IMR-90 (cell line): ENCODE measurements around the gene SSR4. TPM values are rescaled to one million over a fixed set of nuclear protein-coding genes. Genes with fewer than 3 reads are reported as not detected.
A peak's percentile ranks its signal among the peaks of the same experiment; 100 is the strongest.

Experiments
- ATAC-seq: fragments of 200-7000 bp; cut with Tn5 transposase; 2 replicates; pipeline ENCODE4 v1.9.1; 2020; ENCODE audit warnings: low read depth, mild to moderate bottlenecking, moderate library complexity
- BruUV-seq: library from RNA; stranded (reverse); fragments of 400-500 nt; replicated peaks from 2 replicates; lab custom pipeline; 2021; lab: Mats Ljungman, UMichigan
- CTCF ChIA-PET: fragments of 300-600 bp; formaldehyde crosslinking; extraction: SDS; loops from one replicate; lab custom pipeline; 2021; ENCODE audit warnings: antibody characterized with exemption; lab: Yijun Ruan, JAX
- POLR2A ChIA-PET: fragments of 300-600 bp; sonication (Branson Sonifier 250); formaldehyde crosslinking; loops from one replicate; lab custom pipeline; 2022; ENCODE audit warnings: antibody characterized with exemption; ENCODE audit not compliant: unreplicated experiment; lab: Charles Lee
- DNase-seq: peaks from one replicate; pipeline ENCODE4 v3.0.0; 2013
- H2AFZ ChIP-seq: replicated peaks from 2 replicates; pipeline ENCODE3; 2013; ENCODE audit warnings: low read length, mild to moderate bottlenecking; ENCODE audit not compliant: poor library complexity
- H2AK5ac ChIP-seq: 2 replicates; pipeline ENCODE4 v1.6.1; 2013; ENCODE audit warnings: low read depth, low read length, inconsistent platforms
- H2AK9ac ChIP-seq: replicated peaks from 2 replicates; pipeline ENCODE3; 2013; ENCODE audit warnings: mild to moderate bottlenecking, low read depth, low read length, moderate library complexity; ENCODE audit not compliant: poor library complexity
- H2BK120ac ChIP-seq: 2 replicates; pipeline ENCODE4 v1.6.1; 2013; ENCODE audit warnings: low read depth, low read length, inconsistent platforms
- H2BK15ac ChIP-seq: 3 replicates; pipeline ENCODE4 v1.6.1; 2013; ENCODE audit warnings: low read depth, low read length, inconsistent platforms
- H2BK20ac ChIP-seq: 2 replicates; pipeline ENCODE4 v1.6.1; 2013; ENCODE audit warnings: low read depth, mild to moderate bottlenecking, inconsistent platforms, low read length, moderate library complexity
- H2BK5ac ChIP-seq: 2 replicates; pipeline ENCODE4 v1.6.1; 2013; ENCODE audit warnings: mild to moderate bottlenecking, low read depth, low read length, inconsistent platforms; ENCODE audit not compliant: poor library complexity, severe bottlenecking
- H3K14ac ChIP-seq: replicated peaks from 2 replicates; pipeline ENCODE4 v1.6.1; 2013; ENCODE audit warnings: low read depth, low read length, inconsistent platforms
- H3K18ac ChIP-seq: 2 replicates; pipeline ENCODE4 v1.6.1; 2013; ENCODE audit warnings: low read depth, low read length, control low read depth
- H3K23ac ChIP-seq: 2 replicates; pipeline ENCODE4 v1.6.1; 2013; ENCODE audit warnings: low read depth, low read length, inconsistent platforms
- H3K27ac ChIP-seq: 2 replicates; pipeline ENCODE4 v1.5.1; 2013; ENCODE audit warnings: mild to moderate bottlenecking, control low read depth, low read length; ENCODE audit not compliant: insufficient read depth
- H3K27me3 ChIP-seq: 2 replicates; pipeline ENCODE4 v1.6.1; 2013; ENCODE audit warnings: low read length; ENCODE audit not compliant: control insufficient read depth, insufficient read depth
- H3K36me3 ChIP-seq: 2 replicates; pipeline ENCODE4 v1.6.1; 2013; ENCODE audit warnings: low read length, mixed read lengths; ENCODE audit not compliant: control insufficient read depth, insufficient read depth
- H3K4ac ChIP-seq: 2 replicates; pipeline ENCODE4 v1.6.1; 2013; ENCODE audit warnings: low read depth, low read length, inconsistent platforms
- H3K4me1 ChIP-seq: 2 replicates; pipeline ENCODE4 v1.6.1; 2013; ENCODE audit warnings: low read length, mixed read lengths; ENCODE audit not compliant: control insufficient read depth, insufficient read depth
- H3K4me2 ChIP-seq: 2 replicates; pipeline ENCODE4 v1.6.1; 2013; ENCODE audit warnings: low read depth, mild to moderate bottlenecking, control low read depth, low read length, moderate library complexity
- H3K4me3 ChIP-seq: 2 replicates; pipeline ENCODE4 v1.5.1; 2013; ENCODE audit warnings: low read depth, mild to moderate bottlenecking, control low read depth, low read length, moderate library complexity; ENCODE audit not compliant: insufficient read depth
- H3K56ac ChIP-seq: 2 replicates; pipeline ENCODE4 v1.6.1; 2013; ENCODE audit warnings: low read length, inconsistent platforms; ENCODE audit not compliant: insufficient read depth; ENCODE audit errors: extremely low read depth
- H3K79me1 ChIP-seq, 2 experiments: 2 replicates each; pipeline ENCODE4 v1.6.1; 2013; ENCODE audit warnings: low read length in 2 of 2, inconsistent platforms in 1 of 2, low read depth in 1 of 2
- H3K9ac ChIP-seq: 2 replicates; pipeline ENCODE4 v1.6.1; 2013; ENCODE audit warnings: low read depth, low read length, control low read depth
- H3K9me1 ChIP-seq: 2 replicates; pipeline ENCODE4 v1.6.1; 2013; ENCODE audit warnings: low read length, inconsistent platforms; ENCODE audit not compliant: insufficient read depth
- H3K9me3 ChIP-seq: 2 replicates; pipeline ENCODE4 v1.6.1; 2013; ENCODE audit warnings: low read length; ENCODE audit not compliant: control insufficient read depth, insufficient read depth
- H4K20me1 ChIP-seq: 2 replicates; pipeline ENCODE4 v1.6.1; 2013; ENCODE audit warnings: low read length, inconsistent platforms; ENCODE audit not compliant: insufficient read depth
- H4K5ac ChIP-seq: 2 replicates; pipeline ENCODE4 v1.6.1; 2013; ENCODE audit warnings: mild to moderate bottlenecking, low read depth, low read length, control low read depth
- H4K8ac ChIP-seq, 2 experiments: 2 replicates each; pipeline ENCODE4 v1.6.1; 2013; ENCODE audit warnings: low read depth in 2 of 2, low read length in 2 of 2, control low read depth in 1 of 2, inconsistent platforms in 1 of 2
- H4K91ac ChIP-seq: 2 replicates; pipeline ENCODE4 v1.6.1; 2013; ENCODE audit warnings: low read depth, low read length, inconsistent platforms; ENCODE audit not compliant: insufficient read depth
- POLR2A ChIP-seq: IDR thresholded peaks from 2 replicates; pipeline ENCODE4 v1.6.1; 2012; ENCODE audit warnings: mild to moderate bottlenecking, low read depth, low read length
- WGBS, 2 experiments: methylation state at CpG; one replicate each; pipeline versions ENCODE4 v1.1.5 to v1.1.7; 2013; ENCODE audit warnings: missing lambda C conversion rate in 2 of 2; ENCODE audit not compliant: insufficient read length in 1 of 2; ENCODE audit errors: extremely low coverage in 2 of 2; 5-methylcytosine and 5-hydroxymethylcytosine counted together
- dilution Hi-C: fragments of 300-500 bp; cut with HindIII; formaldehyde crosslinking; loops from one replicate; pipeline ENCODE4 v1.14.3; 2018; ENCODE audit warnings: low sequenced_read_pairs; ENCODE audit not compliant: unreplicated experiment
- in situ Hi-C: fragments of 300-500 bp; cut with MboI; formaldehyde crosslinking; loops from 3 replicates; pipeline ENCODE4 v1.14.3; 2019; ENCODE audit warnings: low sequenced_read_pairs, inconsistent platforms, mixed read lengths
- intact Hi-C: fragments of 100-400 bp; cut with micrococcal nuclease; formaldehyde crosslinking; loops from 2 replicates; pipeline ENCODE4 v1.10.0; 2022
- polyA plus RNA-seq, 3 experiments: library from polyadenylated mRNA; depleted of rRNA; stranded (reverse); fragments of >200 nt; gene quantifications; 2 replicates each; pipeline ENCODE4 v1.2.3, GENCODE V29; 2012; ENCODE audit warnings: low replicate concordance in 1 of 3
- total RNA-seq: library from RNA; depleted of rRNA; stranded (reverse); fragments of >200 nt; gene quantifications from 2 replicates; pipeline ENCODE4 v1.2.3, GENCODE V29; 2012
- TF ChIP-seq, protein P1 (sequence below): conservative IDR thresholded peaks from 2 replicates; pipeline ENCODE4 v1.5.1; 2012; ENCODE audit warnings: mild to moderate bottlenecking, low read depth, low read length, improper control_type of control experiment

SSR4 gene
- total and polyA plus RNA-seq, 2 of the 4 experiments (the other 2 are of a cell fraction), result 141 to 480 TPM

DNA sequence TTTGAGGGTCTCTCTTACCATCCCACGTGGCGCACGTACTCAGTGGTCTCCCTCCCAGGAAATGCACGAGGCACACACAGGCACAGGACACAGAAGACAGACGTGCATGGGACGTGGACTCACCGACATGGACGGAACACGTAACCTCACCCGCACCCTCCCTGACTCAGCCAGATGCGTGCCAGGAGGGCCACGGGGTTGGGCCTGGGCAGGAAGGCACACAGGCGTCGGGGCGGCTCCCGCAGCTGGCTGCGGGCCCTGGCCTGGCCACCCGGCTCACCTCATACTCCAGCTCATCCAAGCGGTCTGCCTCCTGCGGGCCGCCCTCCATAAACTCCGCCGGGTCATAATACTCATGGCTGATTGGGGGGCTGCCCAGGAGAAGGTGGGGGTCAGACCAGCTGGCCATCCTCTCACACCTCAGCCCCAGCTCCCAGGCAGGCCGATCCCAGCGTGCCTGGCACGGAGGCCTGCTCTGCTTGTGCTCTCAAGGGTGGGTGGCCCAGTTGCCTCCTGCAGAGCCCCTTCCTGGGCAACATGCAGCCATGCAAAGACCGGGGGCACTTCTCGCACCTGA lies 12.6 kb downstream of the SSR4 start:
- no TSS peak for BruUV-seq
- Histone ChIP-seq H3K27me3 (peaks cover 5% of the 10 kb centered on the region), H3K9me3 (peaks cover 6% of the 10 kb centered on the region), H3K4ac (no peak overlapping the region), H3K4me1 (no peaks in the 10 kb centered on the region), H3K36me3 (no peaks in the 10 kb centered on the region), H4K5ac (no peak overlapping the region), H4K20me1 (no peaks in the 10 kb centered on the region), H3K14ac (no peak overlapping the region), H4K91ac (no peak overlapping the region), H3K4me3 (no peak overlapping the region), H3K9me1 (no peaks in the 10 kb centered on the region), H3K27ac (no peak overlapping the region), H2BK120ac (no peak overlapping the region), H2BK5ac (no peak overlapping the region), H2BK15ac (no peak overlapping the region), H3K56ac (no peak overlapping the region), H2AK5ac (no peak overlapping the region), H2AK9ac (no peak overlapping the region), H4K8ac (no peak overlapping the region), H3K9ac (no peak overlapping the region), H2BK20ac (no peak overlapping the region), H3K79me1 (no peaks in the 10 kb centered on the region), H3K18ac (no peak overlapping the region), H3K23ac (no peak overlapping the region), H3K4me2 (no peak overlapping the region), H2AFZ (peak overlapping the region; percentile 14)
- TF ChIP-seq POLR2A, result no peak
- TF ChIP-seq, protein P1, sequence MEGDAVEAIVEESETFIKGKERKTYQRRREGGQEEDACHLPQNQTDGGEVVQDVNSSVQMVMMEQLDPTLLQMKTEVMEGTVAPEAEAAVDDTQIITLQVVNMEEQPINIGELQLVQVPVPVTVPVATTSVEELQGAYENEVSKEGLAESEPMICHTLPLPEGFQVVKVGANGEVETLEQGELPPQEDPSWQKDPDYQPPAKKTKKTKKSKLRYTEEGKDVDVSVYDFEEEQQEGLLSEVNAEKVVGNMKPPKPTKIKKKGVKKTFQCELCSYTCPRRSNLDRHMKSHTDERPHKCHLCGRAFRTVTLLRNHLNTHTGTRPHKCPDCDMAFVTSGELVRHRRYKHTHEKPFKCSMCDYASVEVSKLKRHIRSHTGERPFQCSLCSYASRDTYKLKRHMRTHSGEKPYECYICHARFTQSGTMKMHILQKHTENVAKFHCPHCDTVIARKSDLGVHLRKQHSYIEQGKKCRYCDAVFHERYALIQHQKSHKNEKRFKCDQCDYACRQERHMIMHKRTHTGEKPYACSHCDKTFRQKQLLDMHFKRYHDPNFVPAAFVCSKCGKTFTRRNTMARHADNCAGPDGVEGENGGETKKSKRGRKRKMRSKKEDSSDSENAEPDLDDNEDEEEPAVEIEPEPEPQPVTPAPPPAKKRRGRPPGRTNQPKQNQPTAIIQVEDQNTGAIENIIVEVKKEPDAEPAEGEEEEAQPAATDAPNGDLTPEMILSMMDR, result no peak
- in situ Hi-C loops, result no loop called here
- CTCF ChIA-PET, result no interaction called here
- POLR2A ChIA-PET, result no interaction called here
- ATAC-seq, result no peak
- WGBS, 2 experiments, result 87% methylated on average over 7 of the region's 28 CpGs; no CpG with 5 or more reads in 1 of the 2 experiments
- intact Hi-C loops, result no loop called here
- dilution Hi-C loops, result no loop called here
- DNase-seq, result no peak
